GM18498 (cell line): ENCODE measurements around the gene HEPACAM.

Experiments used
- ATAC-seq: cut with Tn5 transposase; IDR thresholded peaks from one replicate; pipeline ENCODE4 v1.9.1; 2021; ENCODE audit warnings: mild to moderate bottlenecking, moderate library complexity; ENCODE audit not compliant: unreplicated experiment

HEPACAM gene

DNA sequence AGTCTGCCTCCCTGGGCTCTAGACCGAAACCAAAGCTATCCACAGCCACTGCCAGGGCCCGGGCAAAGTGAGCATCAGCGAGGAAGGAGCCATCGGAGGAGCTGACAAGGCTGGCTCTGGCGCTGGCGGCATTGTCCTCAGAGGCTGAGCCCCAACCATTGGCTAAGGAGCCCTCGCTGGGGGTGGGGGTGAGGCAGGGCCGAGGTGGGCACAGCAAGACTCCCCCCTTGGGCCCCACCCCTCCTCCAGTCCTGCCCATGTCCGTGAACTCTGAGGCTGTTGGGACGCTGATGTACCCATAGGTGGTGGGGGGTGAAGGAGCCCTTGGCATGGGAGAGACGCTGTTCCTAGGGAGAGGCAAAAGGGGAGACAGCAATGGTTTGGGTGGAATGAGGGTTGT is 49.4 kb downstream of the HEPACAM start:
- ATAC-seq: no peak

DNA sequence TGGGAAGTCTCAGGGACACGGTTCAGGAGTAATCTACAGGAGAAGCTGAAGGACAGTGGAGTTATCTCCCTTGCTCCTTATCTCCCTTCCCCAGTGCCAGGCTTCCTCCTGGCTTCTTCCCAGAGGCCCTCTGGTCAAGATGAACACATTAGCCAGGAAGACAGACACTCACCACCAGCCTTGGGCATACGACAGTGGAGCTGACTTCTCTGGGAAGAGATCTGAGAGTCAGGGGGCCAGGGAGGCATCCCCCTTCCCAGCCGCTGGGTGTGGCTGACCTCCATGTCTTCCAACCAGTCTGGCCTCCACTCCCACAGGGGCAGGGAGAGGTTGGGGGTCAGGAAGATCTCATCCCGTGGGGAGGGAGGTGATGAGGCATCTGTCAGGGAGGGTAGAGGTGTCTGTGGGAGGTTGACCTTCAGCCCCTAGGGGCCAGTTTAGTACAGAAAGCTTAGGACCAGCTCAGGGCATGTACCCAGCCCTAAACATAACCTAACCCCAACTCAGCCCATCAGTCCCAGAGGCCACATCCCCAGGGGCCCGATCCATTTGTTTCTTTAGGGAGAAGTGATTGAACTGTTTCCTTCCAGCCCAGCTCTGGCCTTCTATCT is 50.9 kb downstream of the HEPACAM start:
- no peak for ATAC-seq

DNA sequence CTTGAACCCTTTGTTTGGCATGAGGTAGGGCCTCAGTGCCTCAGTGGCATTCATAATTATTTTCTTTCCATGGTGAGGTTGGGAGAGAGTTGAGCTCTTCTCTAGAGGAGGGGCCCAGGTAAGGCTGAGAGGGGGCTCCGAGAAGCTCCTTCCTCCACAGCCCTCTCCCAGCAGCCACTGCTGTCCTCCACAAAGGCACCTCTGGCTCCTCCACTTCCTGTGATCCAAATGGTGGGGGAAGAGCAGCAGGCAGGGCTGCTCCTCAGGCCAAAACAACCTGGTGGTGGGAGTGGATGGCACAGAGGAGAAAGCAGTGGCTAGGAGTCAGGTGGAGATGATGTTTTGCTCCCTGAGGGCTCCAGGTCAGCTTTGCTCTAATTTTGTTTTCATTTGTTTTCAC is 51.5 kb downstream of the HEPACAM start:
- no peak for ATAC-seq

DNA sequence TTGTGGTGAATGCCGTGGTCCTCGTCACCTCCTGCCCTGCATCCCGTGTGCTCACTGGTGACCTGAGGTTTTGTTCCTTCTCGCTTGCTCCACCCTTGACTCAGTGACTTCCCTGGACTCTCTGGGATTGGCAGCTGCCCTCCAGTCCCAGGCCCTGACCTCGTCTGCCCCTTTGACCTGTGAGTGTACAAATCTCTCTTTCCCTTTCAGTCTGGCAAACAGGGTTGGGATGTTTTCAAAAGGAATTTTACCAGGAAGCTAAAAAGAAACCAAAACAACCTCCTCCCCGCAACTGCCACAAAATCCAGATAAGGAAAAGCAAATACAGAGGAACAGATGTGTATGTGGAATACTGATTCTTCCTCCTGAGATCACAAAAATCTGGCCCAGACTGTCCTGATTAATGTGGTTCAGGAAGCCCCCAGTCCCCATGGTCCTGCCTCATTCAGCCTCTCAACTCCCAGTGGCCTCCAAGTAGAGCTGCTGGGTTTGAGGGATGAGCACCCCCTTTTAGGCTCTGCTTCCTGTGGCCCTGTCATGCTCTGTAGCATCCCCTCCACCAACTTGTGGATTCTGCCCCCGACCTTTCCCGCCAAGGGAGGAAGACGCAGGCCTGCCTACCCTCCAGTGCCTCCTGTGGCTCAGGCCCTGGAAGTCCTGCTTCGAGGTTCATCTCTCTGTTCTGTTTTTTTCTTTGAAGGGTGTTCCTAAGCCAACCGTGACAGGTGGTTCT is 53.3 kb downstream of the HEPACAM start:
- no peak for ATAC-seq

DNA sequence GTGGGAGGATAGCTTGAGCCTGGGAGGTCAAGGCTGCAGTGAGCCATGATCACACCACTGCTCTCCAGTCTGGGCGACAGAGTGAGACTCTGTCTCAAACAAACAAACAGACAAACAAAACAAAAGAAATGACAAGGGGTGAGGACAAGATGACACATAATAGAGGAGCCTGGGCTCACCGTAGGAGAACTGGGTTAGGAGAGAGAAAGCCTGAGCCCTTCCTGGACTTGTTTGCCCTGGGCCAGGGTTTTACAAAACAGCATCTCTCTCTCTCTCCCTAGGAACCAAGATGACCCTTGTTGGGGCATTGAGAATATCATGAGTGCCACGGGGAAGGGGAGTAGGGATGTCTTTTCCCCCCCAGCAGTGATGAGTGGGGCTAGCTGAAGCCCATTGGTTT is 54.9 kb downstream of the HEPACAM start:
- ATAC-seq: no peak

DNA sequence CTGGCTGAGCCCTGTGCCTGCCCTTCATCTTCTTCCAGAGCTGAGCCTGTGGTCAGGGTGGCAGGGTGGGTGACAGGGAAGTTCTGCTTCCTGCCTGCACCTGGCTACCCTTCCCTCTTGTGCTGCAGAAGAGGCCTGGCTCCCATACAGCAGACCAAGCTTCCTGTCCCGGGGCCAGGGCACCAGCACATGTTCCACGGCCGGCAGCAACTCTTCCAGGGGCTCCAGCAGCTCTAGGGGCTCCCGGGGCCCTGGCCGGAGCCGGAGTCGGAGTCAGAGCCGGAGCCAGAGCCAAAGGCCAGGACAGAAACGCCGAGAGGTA is 55.6 kb downstream of the HEPACAM start:
- ATAC-seq: no peak

DNA sequence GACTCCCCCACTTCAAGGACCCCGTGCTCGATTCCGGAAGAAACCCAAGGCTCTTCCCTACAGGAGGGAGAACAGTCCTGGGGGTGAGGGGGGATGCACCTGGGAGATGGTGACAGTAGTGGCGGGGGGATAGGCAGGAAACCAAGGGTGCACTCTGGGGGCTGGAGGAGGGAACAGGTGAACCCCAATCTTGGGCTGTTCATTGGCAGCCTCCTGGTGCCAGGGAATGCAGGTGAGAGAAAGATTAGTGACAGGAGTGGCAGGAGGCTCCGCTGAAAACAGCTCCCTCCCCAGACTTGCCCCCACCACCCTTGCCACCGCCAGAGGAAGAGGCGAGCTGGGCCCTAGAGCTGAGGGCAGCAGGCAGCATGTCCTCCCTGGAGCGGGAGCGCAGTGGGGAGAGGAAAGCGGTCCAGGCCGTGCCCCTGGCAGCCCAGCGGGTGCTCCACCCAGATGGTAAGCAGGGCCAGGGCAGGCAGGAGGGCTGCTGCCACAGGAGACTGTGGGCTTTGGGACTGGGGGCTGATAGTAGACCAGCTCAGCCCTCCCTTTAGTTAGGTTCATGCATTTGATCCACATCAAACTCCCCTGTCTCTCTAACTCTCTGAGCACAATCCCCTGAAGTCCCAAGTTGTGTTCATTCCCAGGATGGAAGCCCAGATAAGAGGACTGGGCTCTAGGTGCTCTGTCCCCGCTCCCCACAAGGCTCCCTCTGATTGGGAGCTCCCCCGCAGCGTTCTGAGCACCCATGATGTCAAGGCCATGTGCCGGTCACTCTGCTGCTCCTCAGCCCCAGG is 56.2 kb downstream of the HEPACAM start:
- ATAC-seq: no peak

DNA sequence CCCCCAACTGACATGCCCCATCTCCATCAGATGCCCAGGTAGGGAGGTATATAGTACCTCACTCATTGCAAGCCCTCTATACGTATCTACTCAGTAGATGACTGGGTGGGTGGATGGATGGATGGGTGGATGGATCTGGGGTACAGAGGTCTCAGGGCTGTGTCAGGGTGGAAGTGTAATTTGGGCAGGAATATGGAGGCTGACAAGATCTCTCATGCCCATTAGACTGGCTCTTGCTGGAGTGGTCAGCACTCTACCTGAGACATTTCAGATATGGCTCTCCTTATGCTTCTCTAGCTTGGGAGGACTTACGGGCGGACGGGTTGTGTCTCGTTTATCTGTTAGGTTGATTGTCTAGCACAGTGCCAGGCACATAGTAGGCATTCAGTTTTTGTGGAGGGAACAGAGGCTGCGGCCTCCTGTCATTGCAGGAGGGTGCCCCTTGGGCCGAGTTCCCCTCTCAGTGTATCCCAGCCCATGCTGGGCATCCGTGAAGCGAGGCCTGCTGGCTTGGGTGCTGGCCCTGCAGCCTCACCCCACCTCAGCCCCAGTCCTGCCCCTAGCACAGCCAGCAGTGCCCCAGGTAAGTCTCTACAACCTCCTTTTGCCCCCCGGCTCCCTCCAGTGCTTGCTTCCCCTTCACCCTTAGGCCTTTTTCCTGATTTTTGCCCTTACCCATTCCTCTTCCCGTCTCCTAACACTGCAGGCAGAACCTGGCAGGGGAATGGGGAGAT is 56.9 kb downstream of the HEPACAM start:
- ATAC-seq: no peak

DNA sequence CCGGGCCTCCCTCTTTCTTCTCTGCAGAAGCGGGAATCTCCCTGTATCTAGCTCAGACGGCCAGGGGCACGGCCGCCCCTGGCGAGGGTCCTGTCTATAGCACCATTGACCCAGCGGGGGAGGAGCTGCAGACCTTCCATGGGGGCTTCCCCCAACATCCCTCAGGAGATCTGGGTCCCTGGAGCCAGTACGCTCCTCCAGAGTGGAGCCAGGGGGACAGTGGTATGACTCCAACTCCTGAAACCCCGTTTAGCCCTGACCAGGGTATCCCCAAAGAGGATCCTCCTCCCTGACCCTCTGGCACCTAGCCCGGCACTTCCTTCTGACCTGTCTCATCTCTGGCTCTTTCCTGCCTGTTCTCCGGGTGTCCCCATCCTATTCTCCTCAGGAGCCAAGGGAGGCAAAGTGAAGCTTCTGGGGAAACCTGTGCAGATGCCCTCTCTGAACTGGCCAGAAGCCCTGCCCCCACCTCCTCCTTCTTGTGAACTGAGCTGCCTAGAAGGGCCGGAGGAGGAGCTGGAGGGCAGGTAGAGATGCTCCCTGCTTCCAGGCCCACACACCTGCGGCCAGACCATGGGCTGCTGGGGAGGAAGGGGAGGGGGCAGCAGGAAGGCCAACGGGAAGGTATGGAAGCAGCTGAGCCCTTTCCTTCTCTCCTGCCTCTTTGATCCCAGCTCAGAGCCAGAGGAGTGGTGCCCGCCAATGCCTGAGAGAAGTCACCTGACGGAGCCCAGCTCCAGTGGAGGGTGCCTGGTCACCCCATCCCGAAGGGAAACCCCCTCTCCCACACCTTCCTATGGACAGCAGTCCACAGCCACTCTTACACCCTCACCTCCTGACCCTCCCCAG is 57.7 kb downstream of the HEPACAM start:
- no peak for ATAC-seq

DNA sequence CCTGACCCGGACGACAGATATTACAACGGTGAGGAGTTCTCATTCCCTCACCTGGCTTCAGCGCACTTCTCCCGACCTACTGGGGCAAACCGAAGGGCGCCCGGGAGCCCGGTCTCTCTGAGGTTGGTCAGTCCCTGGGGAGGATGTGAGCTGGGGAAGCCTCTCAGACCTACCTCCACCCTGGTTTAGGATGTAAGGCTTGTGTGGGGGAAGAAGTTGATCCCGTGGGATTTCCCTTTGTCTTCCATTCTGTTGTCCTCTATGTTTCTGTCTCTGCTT is 58.3 kb downstream of the HEPACAM start:
- no peak for ATAC-seq

DNA sequence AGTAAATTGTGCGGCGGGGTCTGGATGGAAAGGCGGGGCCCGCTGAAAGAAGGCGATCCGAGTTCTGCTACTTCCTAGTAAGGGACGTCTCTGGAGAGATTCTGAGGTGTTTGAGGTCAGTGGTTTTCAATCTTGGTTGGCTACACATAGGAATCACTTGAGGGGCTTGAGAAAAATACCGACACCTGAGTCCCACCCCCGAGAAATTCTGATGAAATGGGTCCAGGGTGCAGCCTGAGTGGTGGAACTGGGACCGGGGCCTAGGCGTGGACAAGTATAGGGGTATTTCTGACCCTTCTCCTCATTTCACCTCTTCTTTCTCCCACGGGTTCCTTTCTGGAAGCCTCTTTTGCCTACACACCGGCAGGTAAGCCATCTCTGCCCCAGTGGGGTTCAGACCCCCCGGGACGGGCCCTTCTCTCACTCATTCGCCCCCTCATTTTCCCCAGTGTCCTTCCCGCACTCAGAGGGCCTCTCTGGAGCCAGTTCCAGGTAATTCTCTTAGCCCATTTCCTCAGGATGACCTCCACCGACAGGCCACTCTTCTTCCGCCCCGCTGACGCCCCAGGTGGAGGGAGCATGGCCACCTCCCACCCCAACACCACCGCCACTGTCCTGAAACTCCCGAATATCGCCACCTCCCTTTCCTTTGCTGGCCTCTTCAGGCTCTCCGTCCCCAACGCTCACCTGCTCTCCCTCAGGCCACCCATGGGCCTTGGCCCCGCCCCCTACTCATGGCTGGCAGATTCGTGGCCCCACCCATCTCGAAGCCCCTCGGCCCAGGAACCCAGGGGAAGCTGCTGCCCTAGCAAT is 58.8 kb downstream of the HEPACAM start:
- no peak for ATAC-seq

DNA sequence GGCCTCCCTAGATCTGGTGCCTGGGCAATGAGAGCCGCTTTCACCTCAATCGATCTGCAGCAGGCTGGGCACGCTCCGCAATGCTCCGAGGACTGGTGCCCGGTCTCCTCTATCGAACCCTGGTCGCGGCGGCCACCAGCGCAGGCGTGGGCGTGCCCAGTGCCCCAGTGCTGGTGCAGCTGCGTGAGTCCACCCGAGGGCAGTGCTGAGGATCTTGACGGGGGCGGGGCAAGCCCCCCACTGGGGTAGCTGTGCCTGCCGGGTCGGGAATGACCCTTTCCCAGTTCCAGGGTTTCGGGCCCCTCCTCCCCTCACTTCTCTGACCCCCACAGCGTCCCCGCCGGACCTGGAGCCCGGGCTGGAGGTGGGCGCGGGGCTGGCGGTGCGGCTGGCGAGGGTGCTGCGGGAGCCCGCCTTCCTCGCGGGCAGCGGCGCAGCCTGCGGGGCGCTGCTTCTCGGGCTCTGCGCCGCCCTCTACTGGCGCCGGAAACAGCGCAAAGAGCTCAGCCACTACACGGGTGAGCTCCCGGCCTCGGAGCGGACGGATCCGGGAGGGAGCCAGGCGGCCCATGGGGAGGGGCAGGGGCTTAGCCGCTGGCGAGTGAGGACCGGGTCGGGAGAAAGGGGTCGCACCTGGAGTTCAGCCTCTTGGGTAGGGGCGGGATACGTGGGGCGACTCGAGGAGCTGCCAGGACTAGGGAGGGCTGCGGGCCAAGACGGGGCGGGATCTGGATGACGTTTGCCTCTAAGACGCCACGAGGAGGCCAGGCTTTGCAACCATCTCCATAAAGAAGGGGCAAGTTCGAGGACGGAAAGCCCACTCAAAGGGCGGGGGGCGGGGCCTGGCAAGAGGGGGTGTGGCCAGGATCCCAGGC is 59.7 kb downstream of the HEPACAM start:
- ATAC-seq: peak; percentile 94

DNA sequence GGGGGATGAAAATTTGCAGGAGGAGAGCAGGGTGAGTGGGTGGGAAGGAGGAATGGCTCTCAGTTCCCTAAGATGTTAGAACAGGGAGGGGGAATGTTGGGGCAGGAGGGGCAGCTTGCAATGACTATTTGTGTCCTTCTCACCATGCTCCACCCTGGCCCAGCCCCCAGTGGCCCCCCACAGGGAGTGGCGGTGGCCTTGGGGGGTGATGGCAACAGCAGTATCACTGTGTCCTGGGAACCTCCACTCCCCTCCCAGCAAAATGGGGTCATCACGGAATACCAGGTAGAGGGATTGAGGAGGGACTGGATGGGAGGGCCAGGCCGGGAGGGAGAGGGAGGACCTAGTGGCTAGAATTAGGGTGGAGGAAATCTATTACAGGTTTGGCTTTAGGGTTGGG is 60.4 kb downstream of the HEPACAM start:
- ATAC-seq: no peak

DNA sequence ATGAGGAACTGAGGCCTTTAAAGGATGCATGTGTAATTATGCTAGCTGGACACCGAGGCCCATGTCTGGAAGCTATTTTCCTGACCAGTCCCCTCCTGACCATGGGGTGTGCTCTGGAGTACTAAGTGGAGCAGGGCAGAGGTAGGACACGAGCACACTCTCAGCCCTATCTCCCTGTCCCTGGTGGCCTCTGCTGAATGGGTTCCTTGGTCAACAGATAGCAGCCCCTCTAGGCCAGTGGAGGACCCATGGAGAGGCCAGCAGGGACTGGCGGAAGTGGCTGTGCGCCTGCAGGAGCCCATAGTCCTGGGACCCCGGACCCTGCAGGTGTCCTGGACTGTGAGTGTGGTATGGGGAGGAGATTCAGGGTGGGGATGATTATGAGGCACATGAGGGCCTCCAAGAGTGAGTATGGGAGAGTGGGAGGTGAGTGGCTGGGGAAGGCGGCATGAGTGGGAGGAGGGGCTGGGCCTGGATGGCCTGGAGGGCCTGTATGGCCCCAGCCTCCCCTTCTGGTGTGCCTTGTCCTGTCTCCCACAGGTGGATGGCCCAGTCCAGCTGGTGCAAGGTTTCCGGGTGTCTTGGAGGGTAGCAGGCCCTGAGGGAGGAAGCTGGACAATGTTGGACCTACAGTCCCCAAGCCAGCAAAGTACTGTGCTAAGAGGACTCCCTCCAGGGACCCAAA is 61.1 kb downstream of the HEPACAM start:
- ATAC-seq: no peak

DNA sequence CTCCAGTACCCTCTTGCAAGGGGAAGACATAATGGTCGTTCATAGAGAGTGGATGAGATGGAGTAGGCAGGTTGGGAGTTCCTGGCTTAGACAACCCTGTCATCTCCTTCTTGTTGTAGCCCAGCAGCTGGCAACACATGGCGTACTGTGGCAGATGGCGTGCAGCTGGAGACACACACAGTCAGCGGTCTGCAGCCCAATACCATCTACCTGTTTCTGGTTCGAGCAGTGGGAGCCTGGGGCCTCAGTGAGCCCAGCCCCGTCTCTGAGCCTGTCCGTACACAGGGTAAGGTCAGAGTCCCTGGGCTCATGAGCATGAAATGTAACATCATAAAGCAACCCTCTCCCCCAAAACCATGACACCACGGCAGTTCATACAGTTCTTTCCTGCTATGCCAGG is 61.9 kb downstream of the HEPACAM start:
- ATAC-seq: no peak

DNA sequence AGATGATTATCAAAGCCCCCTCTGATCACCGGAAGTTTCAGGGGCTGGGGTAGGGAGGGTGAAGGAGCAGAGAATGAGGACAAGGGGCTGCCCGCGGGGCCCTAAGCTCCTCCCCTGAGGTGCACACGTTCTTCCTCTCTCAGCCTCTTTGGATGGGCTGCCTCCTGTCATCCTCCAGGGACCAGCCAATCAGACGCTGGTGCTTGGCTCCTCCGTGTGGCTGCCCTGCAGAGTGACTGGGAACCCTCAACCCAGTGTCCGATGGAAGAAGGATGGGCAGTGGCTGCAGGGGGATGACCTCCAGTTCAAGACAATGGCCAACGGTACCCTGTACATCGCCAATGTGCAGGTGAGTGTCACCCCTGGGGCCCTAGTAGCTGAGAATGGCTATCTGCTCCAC is 63.1 kb downstream of the HEPACAM start:
- ATAC-seq: no peak

DNA sequence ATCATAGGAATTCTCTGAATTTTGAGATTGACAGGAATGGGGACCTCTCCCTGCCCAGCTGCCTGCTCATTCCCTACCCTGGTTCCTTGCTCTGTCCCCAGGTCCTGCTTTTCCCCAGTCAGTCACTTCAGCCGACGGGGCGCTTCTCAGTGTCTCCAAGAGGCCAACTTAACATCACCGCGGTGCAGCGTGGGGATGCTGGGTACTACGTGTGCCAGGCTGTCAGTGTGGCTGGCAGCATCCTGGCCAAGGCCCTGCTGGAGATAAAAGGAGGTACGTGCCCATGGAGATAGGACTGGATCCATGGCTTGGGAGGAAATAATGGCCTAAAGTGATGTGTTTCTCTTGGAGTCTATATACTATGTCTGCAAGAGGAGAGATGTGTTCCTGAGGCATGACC is 63.6 kb downstream of the HEPACAM start:
- ATAC-seq: no peak

DNA sequence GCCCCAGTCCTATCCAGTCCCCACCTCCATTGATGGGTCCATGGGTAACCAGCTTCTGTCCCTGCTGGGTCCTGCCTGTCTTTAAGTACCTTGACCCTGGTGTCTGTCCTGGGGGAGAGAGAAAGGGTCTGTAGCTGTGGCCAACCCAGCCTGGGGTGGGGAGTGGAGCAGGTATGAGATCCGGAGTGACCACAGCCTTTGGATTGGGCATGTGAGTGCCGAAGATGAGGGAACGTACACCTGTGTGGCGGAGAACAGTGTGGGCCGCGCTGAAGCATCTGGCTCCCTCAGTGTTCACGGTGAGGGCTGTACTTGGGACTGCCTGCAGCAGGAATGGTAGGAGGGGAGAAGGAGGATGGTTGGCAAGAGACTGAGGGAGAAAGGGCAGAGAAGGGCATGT is 65.4 kb downstream of the HEPACAM start:
- no peak for ATAC-seq
